GM18502 (cell line): Measurements from ENCODE around the gene MAPK7.

ENCODE experiments used
- ATAC-seq: cut with Tn5 transposase; IDR thresholded peaks from one replicate; pipeline ENCODE4 v1.9.1; 2021; ENCODE audit warnings: mild to moderate bottlenecking; ENCODE audit not compliant: unreplicated experiment, poor library complexity

Gene MAPK7

GRCh38 chr17:19378416-19379360, at the start of gene MAPK7:
MAPK7 (plus strand) TSS chr17:19378498; CDS start chr17:19378901, 403 bp downstream.
- peak; percentile 13 for ATAC-seq

GRCh38 chr17:19329136-19329535, 49.2 kb upstream of the MAPK7 start:
- ATAC-seq: no peak

- ATAC-seq: no peak
Measured at GRCh38 chr17:19329839-19330238, 48.5 kb upstream of the MAPK7 start.

- no peak for ATAC-seq
Measured at GRCh38 chr17:19330271-19330670, 48.0 kb upstream of the MAPK7 start.

- no peak for ATAC-seq
Measured at GRCh38 chr17:19331134-19331533, 47.2 kb upstream of the MAPK7 start.

- no peak for ATAC-seq
Measured at GRCh38 chr17:19331543-19332245, 46.6 kb upstream of the MAPK7 start.

- ATAC-seq: no peak
Measured at GRCh38 chr17:19332371-19333131, 45.7 kb upstream of the MAPK7 start.

GRCh38 chr17:19333132-19333440, 45.2 kb upstream of the MAPK7 start:
- no peak for ATAC-seq

GRCh38 chr17:19333736-19334290, 44.5 kb upstream of the MAPK7 start:
- ATAC-seq: no peak

GRCh38 chr17:19334331-19334730, 44.0 kb upstream of the MAPK7 start:
- ATAC-seq: no peak

GRCh38 chr17:19335951-19336631, 42.2 kb upstream of the MAPK7 start:
- no peak for ATAC-seq

- no peak for ATAC-seq
Measured at GRCh38 chr17:19336938-19337711, 41.2 kb upstream of the MAPK7 start.

GRCh38 chr17:19337712-19338023, 40.6 kb upstream of the MAPK7 start:
- no peak for ATAC-seq

GRCh38 chr17:19338031-19338990, 40.0 kb upstream of the MAPK7 start:
- peak; percentile 48 for ATAC-seq

GRCh38 chr17:19339341-19339815, 38.9 kb upstream of the MAPK7 start:
- ATAC-seq: no peak

GRCh38 chr17:19341211-19341631, 37.1 kb upstream of the MAPK7 start:
- no peak for ATAC-seq

GRCh38 chr17:19341641-19342610, 36.4 kb upstream of the MAPK7 start:
- no peak for ATAC-seq
